Activated CD8-positive, alpha-beta T cell treated with anti-CD3 and anti-CD28 coated beads for 36 hours (primary cell): ENCODE data around the gene GYPE. TPM values are rescaled to one million over a fixed set of nuclear protein-coding genes. Genes with fewer than 3 reads are reported as not detected.
"Not testable (repeated sequence)": the region's sequence is repeated elsewhere in the genome, so short reads cannot be mapped to it uniquely, and the experiment has no call there.

Experiments
- ATAC-seq: fragments of 200-7000 bp; cut with Tn5 transposase; one replicate; pipeline ENCODE4 v1.10.0; 2021; ENCODE audit warnings: mild to moderate bottlenecking, moderate library complexity
- CTCF ChIA-PET: fragments of 350-600 bp; sonication (Branson Sonifier 250); formaldehyde crosslinking; loops from one replicate; lab custom pipeline; 2021; ENCODE audit warnings: antibody characterized with exemption; lab: Charles Lee
- POLR2A ChIA-PET: fragments of 350-600 bp; sonication (Branson Sonifier 250); formaldehyde crosslinking; loops from one replicate; lab custom pipeline; 2021; ENCODE audit warnings: antibody characterized with exemption; lab: Charles Lee
- DNase-seq: peaks from one replicate; pipeline ENCODE4 v3.0.0-alpha.2; 2020
- H3K27ac Mint-ChIP-seq: one replicate; pipeline ENCODE4 v1.8.0; 2021; ENCODE audit warnings: mild to moderate bottlenecking, mixed read lengths
- H3K27me3 Mint-ChIP-seq: one replicate; pipeline ENCODE4 v1.8.0; 2021; ENCODE audit warnings: mixed read lengths
- H3K36me3 Mint-ChIP-seq: one replicate; pipeline ENCODE4 v1.8.0; 2021; ENCODE audit warnings: low read depth, mixed read lengths
- H3K4me1 Mint-ChIP-seq: one replicate; pipeline ENCODE4 v1.8.0; 2021; ENCODE audit warnings: low read depth, mixed read lengths
- H3K4me3 Mint-ChIP-seq: one replicate; pipeline ENCODE4 v1.8.0; 2021; ENCODE audit warnings: mild to moderate bottlenecking, moderate library complexity, mixed read lengths
- H3K9me3 Mint-ChIP-seq: one replicate; pipeline ENCODE4 v1.8.0; 2021; ENCODE audit warnings: mixed read lengths
- intact Hi-C: fragments of 100-400 bp; cut with micrococcal nuclease; formaldehyde crosslinking; loops from one replicate; pipeline ENCODE4 v1.10.0; 2022
- total RNA-seq, 2 experiments: library from RNA; stranded (reverse); gene quantifications; one replicate each; pipeline ENCODE4 v1.2.3, GENCODE V29; 2021
- TF ChIP-seq, protein P1 (sequence below): fragments of 200-600 bp; IDR thresholded peaks from one replicate; pipeline ENCODE4 v1.8.0; 2022; ENCODE audit warnings: antibody characterized with exemption, mild to moderate bottlenecking

The GYPE gene
- total RNA-seq, 2 experiments from 2014 or later = 0.36 to 0.77 TPM

DNA sequence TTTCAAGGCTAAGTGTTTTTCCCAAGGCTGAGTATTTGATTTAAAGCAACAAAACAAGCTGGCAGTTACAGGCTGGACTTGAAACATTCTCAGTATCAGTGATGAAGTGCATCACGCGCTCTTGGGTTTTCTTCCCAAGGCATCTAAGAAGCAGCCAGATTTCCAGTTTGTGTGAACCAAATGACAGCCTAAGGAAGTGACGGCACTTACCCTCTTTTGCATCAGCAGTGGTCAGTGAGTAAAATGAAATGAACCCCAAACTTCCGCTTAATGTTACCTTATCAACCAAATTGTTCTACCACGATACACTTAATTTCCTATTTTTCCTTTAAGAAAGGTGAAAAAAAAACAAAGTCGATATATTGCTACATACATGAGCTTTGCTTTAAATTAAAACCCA is 15.8 kb upstream of the GYPE start:
- peaks cover 7% of the 10 kb centered on the region for H3K4me1 Mint-ChIP-seq
- H3K4me3 Mint-ChIP-seq = no peak overlapping the region
- ChIA-PET POLR2A (no interaction called here), CTCF (no interaction called here)
- intact Hi-C loops = no loop called here
- no peak overlapping the region for H3K27ac Mint-ChIP-seq
- peaks cover 5% of the 10 kb centered on the region for H3K27me3 Mint-ChIP-seq
- TF ChIP-seq, protein P1, sequence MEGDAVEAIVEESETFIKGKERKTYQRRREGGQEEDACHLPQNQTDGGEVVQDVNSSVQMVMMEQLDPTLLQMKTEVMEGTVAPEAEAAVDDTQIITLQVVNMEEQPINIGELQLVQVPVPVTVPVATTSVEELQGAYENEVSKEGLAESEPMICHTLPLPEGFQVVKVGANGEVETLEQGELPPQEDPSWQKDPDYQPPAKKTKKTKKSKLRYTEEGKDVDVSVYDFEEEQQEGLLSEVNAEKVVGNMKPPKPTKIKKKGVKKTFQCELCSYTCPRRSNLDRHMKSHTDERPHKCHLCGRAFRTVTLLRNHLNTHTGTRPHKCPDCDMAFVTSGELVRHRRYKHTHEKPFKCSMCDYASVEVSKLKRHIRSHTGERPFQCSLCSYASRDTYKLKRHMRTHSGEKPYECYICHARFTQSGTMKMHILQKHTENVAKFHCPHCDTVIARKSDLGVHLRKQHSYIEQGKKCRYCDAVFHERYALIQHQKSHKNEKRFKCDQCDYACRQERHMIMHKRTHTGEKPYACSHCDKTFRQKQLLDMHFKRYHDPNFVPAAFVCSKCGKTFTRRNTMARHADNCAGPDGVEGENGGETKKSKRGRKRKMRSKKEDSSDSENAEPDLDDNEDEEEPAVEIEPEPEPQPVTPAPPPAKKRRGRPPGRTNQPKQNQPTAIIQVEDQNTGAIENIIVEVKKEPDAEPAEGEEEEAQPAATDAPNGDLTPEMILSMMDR = no peak
- peaks cover 1% of the 10 kb centered on the region for H3K9me3 Mint-ChIP-seq
- H3K36me3 Mint-ChIP-seq = no peaks in the 10 kb centered on the region
- ATAC-seq (no peak), DNase-seq (peak; percentile 7)

- POLR2A ChIA-PET, DNase-seq, H3K36me3 Mint-ChIP-seq, intact Hi-C loops, H3K9me3 Mint-ChIP-seq, H3K27me3 Mint-ChIP-seq, CTCF ChIA-PET, H3K4me1 Mint-ChIP-seq, H3K4me3 Mint-ChIP-seq, H3K27ac Mint-ChIP-seq, ATAC-seq: not testable (repeated sequence)
Observed at GRCh38 chr4:143916485-143916884, 11.1 kb upstream of the GYPE start.

- H3K4me1 Mint-ChIP-seq, H3K27me3 Mint-ChIP-seq, CTCF ChIA-PET, H3K4me3 Mint-ChIP-seq, H3K9me3 Mint-ChIP-seq, DNase-seq, ATAC-seq, H3K36me3 Mint-ChIP-seq, intact Hi-C loops, POLR2A ChIA-PET, H3K27ac Mint-ChIP-seq: not testable (repeated sequence)
Observed at GRCh38 chr4:143912478-143912877, 7.1 kb upstream of the GYPE start.

DNA sequence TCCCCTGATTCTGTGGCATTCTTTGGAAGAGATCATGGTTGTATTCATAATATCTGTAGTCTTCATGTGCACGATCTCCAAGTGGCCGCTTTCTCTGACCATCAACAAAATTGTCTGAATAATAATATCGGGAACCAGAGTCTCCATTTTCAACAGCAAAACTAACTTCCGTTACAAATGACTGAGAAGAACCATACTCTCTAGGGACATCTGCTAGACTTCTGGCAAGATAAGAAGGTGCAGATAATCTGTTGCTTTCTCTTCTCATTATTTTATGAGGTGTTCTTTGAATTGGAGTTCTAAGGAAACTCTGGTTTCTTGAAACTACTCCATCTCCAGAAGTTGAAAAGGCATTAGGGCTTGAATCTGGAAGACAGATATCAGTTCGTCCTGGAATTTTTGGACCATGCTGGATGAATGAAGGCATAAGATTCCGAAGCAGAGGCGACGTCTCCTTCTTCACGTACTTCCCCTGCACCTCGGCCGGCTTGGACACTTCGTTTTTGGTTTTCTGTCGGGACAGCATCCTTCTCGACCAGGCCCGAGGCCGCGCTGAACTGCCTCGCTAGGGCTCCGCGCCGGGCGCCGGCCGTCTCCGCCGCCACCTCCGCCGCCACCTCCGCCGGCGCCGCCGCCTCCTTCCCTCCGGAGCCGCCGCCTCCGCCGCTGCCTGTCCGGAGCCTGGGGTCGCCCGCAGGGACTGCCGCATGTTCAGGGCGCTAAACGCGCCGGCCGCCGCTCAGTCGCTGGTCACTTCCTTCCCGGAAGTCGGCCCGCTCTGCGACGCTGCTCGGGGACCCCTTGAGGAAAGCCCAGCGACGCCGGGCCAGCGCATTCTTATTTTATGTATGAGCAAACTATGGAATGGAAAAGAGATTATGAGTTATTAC is 6.4 kb upstream of the GYPE start:
- POLR2A ChIA-PET, H3K27me3 Mint-ChIP-seq, intact Hi-C loops, H3K9me3 Mint-ChIP-seq, H3K36me3 Mint-ChIP-seq, CTCF ChIA-PET, H3K4me1 Mint-ChIP-seq: not testable (repeated sequence)
- ATAC-seq (peak; percentile 67), DNase-seq (peak; percentile 38)
- Mint-ChIP-seq H3K4me3 (peak overlapping the region; percentile 49), H3K27ac (peak overlapping the region; percentile 39)

DNA sequence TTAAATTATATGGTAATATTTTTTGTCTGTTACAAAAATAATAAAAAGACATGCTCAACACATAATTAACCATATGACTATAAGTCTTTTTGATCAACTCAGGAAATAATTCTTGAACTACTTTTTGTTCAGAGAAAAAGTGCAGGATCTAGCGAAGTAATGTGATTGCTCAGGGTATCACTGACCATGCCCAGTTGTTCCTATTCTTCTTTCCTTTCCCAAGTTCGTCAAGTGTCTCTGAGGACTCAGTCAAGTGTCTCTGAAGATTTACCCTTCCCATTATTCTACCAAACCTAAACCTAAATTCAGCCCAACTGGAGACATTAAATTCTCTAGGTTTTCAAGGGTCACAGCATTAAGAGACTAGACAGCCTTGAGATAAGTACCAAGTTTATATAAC is 5.5 kb upstream of the GYPE start:
- ATAC-seq, H3K9me3 Mint-ChIP-seq, POLR2A ChIA-PET, H3K27me3 Mint-ChIP-seq, H3K27ac Mint-ChIP-seq, H3K4me1 Mint-ChIP-seq, H3K36me3 Mint-ChIP-seq, intact Hi-C loops, CTCF ChIA-PET, DNase-seq: not testable (repeated sequence)
- H3K4me3 Mint-ChIP-seq = peak overlapping the region; percentile 49

GRCh38 chr4:143907811-143908210 is 2.5 kb upstream of the GYPE start:
- TF ChIP-seq, protein P1 = peak; percentile 33
- ATAC-seq = peak; percentile 67
- intact Hi-C loops, POLR2A ChIA-PET, H3K4me1 Mint-ChIP-seq, H3K9me3 Mint-ChIP-seq, H3K4me3 Mint-ChIP-seq, H3K27ac Mint-ChIP-seq, CTCF ChIA-PET, H3K27me3 Mint-ChIP-seq, H3K36me3 Mint-ChIP-seq: not testable (repeated sequence)
- DNase-seq = peak; percentile 17

GRCh38 chr4:143904431-143904830 is 928 bp downstream of the GYPE start:
- H3K9me3 Mint-ChIP-seq, H3K4me3 Mint-ChIP-seq, H3K27me3 Mint-ChIP-seq, H3K4me1 Mint-ChIP-seq, H3K36me3 Mint-ChIP-seq, intact Hi-C loops, POLR2A ChIA-PET, CTCF ChIA-PET, ATAC-seq, DNase-seq, H3K27ac Mint-ChIP-seq: not testable (repeated sequence)

DNA sequence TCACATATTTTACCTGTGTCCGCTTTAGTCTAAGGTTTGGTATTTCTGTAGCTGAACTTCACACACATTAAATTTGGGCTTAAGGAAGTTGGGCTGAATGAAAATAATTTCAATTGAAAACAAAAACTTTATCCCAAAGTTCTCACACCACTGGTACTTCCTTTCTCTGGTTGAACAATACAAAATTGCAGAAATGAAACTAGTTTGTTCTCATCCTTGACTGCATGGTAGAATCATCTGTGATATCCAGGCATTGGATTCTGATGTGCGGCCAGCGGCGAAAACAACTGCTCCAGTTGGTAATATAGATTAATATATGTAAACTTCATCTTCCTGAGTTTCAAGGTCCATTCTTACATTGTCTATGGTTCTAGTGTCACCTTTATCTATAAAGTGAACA is 15.0 kb downstream of the GYPE start:
- POLR2A ChIA-PET, intact Hi-C loops, H3K36me3 Mint-ChIP-seq, H3K4me1 Mint-ChIP-seq, H3K27me3 Mint-ChIP-seq, DNase-seq, H3K9me3 Mint-ChIP-seq, CTCF ChIA-PET, ATAC-seq, H3K4me3 Mint-ChIP-seq, H3K27ac Mint-ChIP-seq: not testable (repeated sequence)

GRCh38 chr4:143888189-143888588 is 17.2 kb downstream of the GYPE start:
- H3K27ac Mint-ChIP-seq, intact Hi-C loops, CTCF ChIA-PET, DNase-seq, H3K36me3 Mint-ChIP-seq, H3K4me3 Mint-ChIP-seq, ATAC-seq, H3K4me1 Mint-ChIP-seq, POLR2A ChIA-PET, H3K27me3 Mint-ChIP-seq, H3K9me3 Mint-ChIP-seq: not testable (repeated sequence)

DNA sequence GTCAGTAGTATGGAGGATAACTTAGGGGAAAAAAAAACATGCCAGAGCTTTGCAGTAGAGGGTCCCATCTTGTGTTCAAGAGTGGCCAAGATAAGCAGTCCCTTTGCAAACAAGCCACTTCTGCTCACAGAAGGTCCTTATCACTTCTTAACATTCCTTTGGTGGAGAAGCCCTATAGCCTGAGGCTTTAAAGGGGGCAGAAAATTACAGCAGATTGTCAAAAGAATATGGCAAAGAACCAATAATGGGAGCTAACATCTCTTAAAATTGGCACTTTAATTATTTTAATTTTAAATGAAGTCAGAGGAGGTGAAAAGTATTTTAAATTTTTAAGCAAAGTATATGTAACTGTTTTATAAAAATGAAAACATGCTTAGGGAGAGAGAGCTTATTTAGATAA is 20.4 kb downstream of the GYPE start:
- H3K4me1 Mint-ChIP-seq, intact Hi-C loops, H3K4me3 Mint-ChIP-seq, H3K36me3 Mint-ChIP-seq, POLR2A ChIA-PET, CTCF ChIA-PET, H3K27me3 Mint-ChIP-seq, H3K27ac Mint-ChIP-seq, DNase-seq, ATAC-seq, H3K9me3 Mint-ChIP-seq: not testable (repeated sequence)
